Measurements from ENCODE around the gene RNF223.
"Not testable (repeated sequence)": the region's sequence is repeated elsewhere in the genome, so short reads cannot be mapped to it uniquely, and the experiment has no call there.

Gene RNF223

GRCh38 chr1:1086911-1087341, 12.8 kb upstream of the RNF223 start:
- DNase-seq, result no peak

- peak in 1 of 5 donors; percentile 1 for DNase-seq
These were observed 12.1 kb upstream of the RNF223 start for GRCh38 chr1:1085911-1086841.

DNA sequence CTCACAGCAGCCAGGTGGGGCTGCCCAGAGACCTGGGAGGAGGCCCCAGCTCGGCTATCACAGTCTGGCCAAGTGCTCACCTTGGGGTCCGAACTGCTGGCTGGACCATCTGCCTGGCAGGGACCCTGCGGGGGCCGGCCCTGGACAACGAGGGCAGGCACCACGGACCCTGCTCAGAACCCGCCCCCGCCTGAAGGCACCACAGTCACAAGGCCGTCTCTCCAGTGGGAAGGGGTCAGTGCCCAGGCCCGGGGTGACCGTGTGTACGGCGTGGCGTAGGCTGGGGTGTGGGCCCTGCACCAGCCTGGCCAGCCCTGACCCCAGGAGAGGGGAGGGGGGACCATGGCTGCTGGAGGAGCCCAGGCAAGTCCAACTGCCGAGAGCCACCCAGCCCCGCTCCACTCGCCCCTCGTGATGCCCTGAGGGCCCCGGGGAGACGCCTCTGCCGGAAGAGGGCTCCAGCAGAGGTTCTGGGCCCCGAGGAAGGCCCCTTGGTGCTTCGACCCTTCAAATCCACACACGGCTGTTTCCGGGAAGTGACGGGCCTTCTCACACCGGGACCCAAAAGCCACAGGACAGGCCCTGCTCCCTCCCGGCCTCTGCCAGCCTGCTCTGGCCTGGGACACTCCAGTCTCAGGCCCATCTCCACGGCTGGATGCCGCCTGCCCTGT, 11.2 kb upstream of the RNF223 start:
- no peak for DNase-seq

DNA sequence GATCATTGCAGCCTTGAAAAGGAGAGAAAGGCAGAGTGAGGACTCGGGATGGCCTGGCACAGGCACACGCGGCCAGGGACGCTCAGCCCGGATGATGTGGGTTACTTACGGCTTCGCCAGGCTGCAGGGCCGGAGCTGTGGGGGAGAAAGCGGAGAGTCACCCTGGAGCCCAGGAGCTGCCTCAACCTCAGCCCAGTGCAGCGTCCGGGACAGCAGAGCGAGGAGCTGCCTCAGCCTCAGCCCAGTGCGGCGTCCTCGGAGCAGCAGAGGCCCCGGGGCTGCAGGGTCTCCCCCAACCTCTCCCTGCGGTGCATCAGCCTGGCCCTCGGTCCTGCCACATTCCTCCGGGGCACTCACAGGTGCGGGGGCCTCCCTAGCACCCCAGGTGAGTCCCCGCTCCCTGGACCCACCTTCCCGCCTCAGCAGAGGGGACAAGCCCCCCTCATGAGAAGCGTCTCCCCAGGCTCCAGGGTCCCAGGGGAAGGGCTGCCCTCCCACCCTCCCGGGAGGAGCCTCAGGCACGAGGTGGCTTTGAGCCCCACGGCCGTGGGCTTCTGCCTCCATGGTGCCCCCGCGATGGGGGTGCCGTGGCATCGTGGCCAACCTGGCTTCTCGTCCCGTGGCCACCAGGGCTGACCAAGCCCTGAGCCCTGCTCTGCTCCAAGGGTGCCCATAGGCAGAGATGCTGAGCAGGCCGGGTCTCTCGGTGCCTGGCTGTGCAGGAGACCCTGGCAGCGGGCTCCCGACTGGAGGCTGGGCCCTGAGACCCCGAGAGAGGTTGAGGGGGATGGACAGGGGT, 10.5 kb upstream of the RNF223 start:
- no peak for DNase-seq

- DNase-seq, result no peak
These were observed 9.6 kb upstream of the RNF223 start for GRCh38 chr1:1083416-1084371.

DNA sequence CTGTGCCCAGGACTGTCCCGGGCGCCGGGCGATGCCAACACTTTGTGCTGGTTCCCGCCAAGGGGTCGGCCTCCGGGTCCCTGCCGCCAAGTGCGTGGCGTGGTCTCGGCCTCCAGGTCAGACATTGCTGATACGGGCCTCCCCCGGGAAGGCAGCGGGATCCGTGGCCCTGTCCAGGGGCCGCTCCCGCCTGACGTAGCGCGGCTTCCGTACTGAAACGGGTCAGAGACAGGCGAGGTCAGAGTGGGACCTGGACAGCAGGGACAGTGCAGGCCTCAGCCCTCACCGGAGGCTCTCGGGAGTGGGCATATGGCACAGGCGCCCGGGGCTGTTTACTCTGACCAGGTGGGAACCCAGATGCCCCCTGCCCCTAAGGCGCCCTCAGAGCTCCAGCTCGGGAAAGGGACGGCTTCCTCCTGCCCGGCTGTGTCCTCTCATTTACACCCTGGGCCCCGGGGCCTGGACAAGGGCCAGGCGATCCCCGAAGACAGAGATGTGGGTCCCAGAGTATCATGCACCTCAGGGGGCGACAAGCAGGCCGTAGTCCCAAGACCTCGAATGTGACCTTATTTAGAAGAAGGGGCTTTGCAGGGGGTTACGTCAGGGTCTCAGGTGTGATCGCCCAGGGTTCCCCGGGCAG, 8.8 kb upstream of the RNF223 start:
- peak in 1 of 5 donors; percentile 1 for DNase-seq

- peak in 1 of 5 donors; percentile 1 for DNase-seq
These were observed 8.2 kb upstream of the RNF223 start for GRCh38 chr1:1082239-1082775.

DNA sequence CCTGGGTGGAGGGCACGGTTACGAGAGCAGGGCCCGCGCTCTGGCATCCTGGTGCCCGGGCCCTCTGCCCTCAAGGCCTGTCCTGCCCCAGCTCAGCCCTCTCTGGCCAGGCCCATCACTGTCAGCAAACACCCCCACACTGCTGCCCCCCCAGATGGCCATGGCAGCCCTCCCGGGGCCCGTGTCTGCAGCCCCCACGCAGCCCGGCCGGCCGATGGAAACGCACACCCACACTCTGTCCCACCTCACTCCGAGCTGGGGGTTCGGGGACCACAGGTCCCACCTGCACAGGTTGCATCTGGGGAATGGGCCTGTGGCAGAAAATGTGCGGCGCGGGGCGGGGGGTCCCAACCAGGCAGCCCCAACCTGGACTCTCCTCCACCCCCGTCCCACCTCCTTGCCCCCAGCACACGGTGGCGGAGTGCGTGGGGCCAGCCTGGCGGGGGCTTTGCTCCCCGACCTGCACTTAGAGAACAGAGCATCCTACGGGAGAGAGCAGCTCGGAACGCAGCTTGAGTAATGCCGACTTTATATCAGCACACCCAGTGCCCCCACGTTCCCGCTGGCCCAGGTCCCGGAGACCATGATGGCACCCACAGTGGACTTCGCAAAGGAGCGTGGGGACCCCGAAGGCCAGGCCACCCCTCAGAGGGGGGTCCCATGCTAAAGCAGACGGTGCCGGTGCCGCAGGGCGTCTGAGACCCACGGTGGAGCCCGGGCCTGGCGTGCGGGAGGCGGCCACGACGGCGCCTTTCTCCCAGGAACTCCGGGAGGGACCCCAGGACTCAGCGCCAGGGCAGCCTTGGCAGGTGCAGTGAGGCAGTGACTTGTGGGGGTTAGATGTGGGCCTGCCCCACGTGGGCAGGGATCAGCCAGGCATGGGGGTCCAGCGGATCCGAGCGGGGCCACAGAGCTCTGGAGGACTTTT, 7.5 kb upstream of the RNF223 start:
- no peak for DNase-seq

DNA sequence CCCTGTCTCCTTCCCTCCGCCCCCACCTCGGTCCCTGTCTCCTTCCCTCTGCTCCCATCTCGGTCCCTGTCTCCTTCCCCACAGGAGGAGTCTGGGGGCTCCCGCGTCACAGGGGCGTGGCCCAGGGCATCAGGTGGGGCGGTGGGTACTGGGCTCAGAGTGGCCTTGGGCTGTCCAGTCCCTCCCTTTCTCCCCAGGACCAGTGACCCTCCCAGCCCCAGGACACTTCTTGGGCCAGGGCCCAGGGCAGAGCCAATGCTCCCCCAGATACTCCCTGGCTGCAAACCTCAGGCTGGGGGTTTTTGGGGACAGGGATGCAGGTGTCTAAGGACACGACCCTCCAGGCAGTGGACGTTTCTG, 6.8 kb upstream of the RNF223 start:
- DNase-seq, result no peak

- no peak for DNase-seq
These were observed 6.1 kb upstream of the RNF223 start for GRCh38 chr1:1080122-1080757.

GRCh38 chr1:1079408-1080121, 5.5 kb upstream of the RNF223 start:
- DNase-seq, result peak in 1 of 5 donors; percentile 16

DNA sequence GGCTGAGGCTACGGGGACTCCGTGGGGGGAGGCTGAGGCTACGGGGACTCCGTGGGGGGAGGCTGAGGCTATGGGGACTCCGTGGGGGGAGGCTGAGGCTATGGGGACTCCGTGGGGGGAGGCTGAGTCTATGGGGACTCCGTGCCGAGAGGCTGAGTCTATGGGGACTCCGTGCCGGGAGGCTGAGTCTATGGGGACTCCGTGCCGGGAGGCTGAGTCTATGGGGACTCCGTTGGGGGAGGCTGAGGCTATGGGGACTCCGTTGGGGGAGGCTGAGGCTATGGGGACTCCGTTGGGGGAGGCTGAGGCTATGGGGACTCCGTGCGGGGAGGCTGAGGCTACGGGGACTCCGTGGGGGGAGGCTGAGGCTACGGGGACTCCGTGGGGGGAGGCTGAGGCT, 3.3 kb upstream of the RNF223 start:
- DNase-seq, result not testable (repeated sequence)

DNA sequence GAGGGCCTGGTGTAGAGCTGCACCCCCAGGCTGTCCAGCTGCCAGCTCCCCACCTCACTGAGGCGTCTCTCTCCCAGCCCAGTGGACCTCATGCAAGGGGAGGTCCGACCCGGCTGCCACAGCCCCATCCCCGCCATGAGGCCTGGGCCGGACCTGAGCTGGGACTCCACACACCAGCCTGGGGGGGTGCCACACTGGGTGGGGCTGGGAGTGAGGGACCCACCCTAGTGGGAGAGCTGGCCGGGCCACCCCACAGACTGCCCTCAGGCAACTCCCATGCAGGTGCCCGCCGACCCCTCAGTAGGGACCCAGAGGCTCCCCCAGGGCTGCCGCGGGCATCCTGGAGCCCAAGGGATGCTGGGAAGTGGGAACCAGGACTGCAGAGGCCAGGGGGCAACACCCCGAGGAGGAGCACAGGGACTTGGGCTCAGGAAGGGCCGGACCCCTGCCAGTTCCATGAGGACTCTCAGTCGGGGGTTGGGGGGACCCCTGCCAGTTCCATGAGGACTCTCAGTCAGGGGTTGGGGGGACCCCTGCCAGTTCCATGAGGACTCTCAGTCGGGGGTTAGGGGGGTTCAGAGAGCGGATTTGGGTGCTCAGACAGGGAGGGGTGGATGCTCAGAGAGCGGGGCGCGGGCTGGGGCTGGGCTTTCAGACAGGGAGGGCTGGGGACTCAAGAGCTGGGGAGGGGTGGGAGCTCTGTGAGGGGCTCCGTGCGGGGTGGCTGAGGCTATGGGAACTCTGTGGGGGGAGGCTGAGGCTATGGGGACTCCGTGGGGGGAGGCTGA, 1.2 kb upstream of the RNF223 start:
- DNase-seq, result peak in 1 of 5 donors; percentile 6

- DNase-seq, result no peak
These were observed 583 bp upstream of the RNF223 start for GRCh38 chr1:1074631-1075147.

DNA sequence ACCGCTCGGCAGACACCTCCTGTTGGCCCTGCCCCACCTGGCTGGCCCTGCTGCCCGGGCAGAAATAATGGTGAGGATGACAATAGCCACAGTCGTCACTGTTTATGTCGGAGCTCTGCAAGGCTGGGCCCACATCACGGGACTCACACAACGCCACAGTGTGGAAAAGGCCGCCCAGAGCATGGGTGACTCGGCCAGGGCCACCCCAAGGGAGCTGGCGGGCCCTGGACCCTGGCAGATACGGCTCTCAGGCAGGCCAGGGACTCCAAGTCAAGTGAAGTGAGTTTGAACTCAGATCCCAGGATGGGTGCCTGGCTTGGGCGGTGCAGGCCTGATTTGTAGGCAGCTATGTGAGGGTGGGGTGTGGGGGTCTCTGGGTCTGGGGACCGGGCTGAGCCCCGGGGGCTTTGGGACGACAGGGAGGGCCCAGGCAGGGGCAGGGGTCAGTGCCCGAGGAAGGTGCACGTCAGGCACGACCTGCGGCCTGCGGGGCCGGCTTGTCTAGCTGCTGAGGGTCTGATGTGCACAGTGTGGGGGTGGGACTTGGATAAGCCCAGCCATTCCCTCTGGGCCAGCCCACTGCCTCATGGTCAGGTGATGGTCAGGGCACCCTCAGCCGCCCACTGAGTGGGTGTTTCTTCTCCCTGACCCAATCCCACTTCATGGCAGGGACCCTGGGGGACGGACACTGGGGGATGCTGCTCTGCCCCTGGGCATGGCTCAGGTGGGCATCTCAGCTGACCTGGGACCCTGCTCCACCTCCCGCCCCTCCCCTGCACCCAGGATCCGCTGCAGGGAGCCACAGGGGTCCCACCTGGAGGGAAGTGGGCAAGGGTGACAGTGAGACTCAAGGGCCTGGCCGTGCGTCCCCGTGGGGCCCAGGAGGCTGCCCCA, 1.0 kb downstream of the RNF223 start:
- no peak for DNase-seq

GRCh38 chr1:1072299-1072848, 1.7 kb downstream of the RNF223 start:
- DNase-seq, result no peak
